Naive thymus-derived CD8-positive, alpha-beta T cell (primary cell): ENCODE data around the gene IGLON5. TPM values are rescaled to one million over a fixed set of nuclear protein-coding genes. Genes with fewer than 3 reads are reported as not detected.

Experiments
- ATAC-seq, 2 donors: fragments of 150-1000 bp; cut with Tn5 transposase in 1 of 2; sonication (Bioruptor Pico), chemical (Tn5 transposase) in 1 of 2; 1 replicate in 1 of 2; 2 replicates in 1 of 2; pipeline ENCODE4 v1.10.0; 2021; ENCODE audit warnings: mild to moderate bottlenecking in 2 of 2, moderate library complexity in 2 of 2
- POLR2A ChIA-PET: fragments of 350-600 bp; sonication (Branson Sonifier 250); formaldehyde crosslinking; loops from one replicate; lab custom pipeline; 2021; ENCODE audit warnings: antibody characterized with exemption; lab: Charles Lee
- DNase-seq, 10 donors: peaks; one replicate each; pipeline versions ENCODE4 v3.0.0 to v3.0.0-alpha.2; 2020 to 2022
- H3K27ac Mint-ChIP-seq, 10 donors: one replicate each; pipeline ENCODE4 v1.8.0; 2020 to 2022; ENCODE audit warnings: mild to moderate bottlenecking in 10 of 10, mixed read lengths in 10 of 10, moderate library complexity in 4 of 10, inconsistent platforms in 1 of 10
- H3K27me3 Mint-ChIP-seq, 5 donors: one replicate each; pipeline ENCODE4 v1.8.0; 2021 to 2022; ENCODE audit warnings: mixed read lengths in 5 of 5
- H3K36me3 Mint-ChIP-seq, 3 donors: one replicate each; pipeline ENCODE4 v1.8.0; 2020 to 2022; ENCODE audit warnings: mixed read lengths in 3 of 3, mild to moderate bottlenecking in 2 of 3, inconsistent platforms in 1 of 3
- H3K4me1 Mint-ChIP-seq, 4 donors: one replicate each; pipeline ENCODE4 v1.8.0; 2021 to 2022; ENCODE audit warnings: mixed read lengths in 4 of 4
- H3K4me3 Mint-ChIP-seq, 10 donors: one replicate each; pipeline ENCODE4 v1.8.0; 2020 to 2022; ENCODE audit warnings: mild to moderate bottlenecking in 10 of 10, mixed read lengths in 10 of 10, moderate library complexity in 6 of 10, inconsistent platforms in 1 of 10
- H3K9me3 Mint-ChIP-seq, 9 donors: one replicate each; pipeline ENCODE4 v1.8.0; 2020 to 2022; ENCODE audit warnings: mixed read lengths in 9 of 9, mild to moderate bottlenecking in 3 of 9, inconsistent platforms in 1 of 9, moderate library complexity in 1 of 9
- polyA plus RNA-seq, 3 donors: library from polyadenylated mRNA; unstranded; fragments of 300-500 nt; fragmentation: Illumina TruSeq; gene quantifications; one replicate each; pipeline ENCODE4 v1.2.3, GENCODE V29; 2021
- total RNA-seq, 8 experiments: library from RNA in 2 of 8; stranded (reverse) in 2 of 8; gene quantifications; one replicate each; pipeline ENCODE4 v1.2.3 and lab custom pipeline; 2021 to 2026

The IGLON5 gene
- total RNA-seq: not detected
- not detected for polyA plus RNA-seq
- total RNA-seq (lab: John Stamatoyannopoulos, UW): 0 reads per million in 6 experiments

- H3K27ac Mint-ChIP-seq: peak within 1 kb of the TSS in 1 of 10 donors; percentile 67
- peaks cover 0 to 36% (median 21%) of the 10 kb centered on the region in 9 donors for H3K9me3 Mint-ChIP-seq
- H3K27me3 Mint-ChIP-seq: peaks cover 46 to 76% (median 57%) of the 10 kb centered on the region in 5 donors
- POLR2A ChIA-PET: no interaction called here
- H3K4me1 Mint-ChIP-seq: peaks cover 2 to 10% (median 6%) of the 10 kb centered on the region in 4 donors
- peak within 1 kb of the TSS in 2 of 10 donors; percentile 6 to 34 for H3K4me3 Mint-ChIP-seq
- DNase-seq: no peak
- no peak for ATAC-seq
- peaks cover 9 to 35% (median 10%) of the 10 kb centered on the region in 3 donors for H3K36me3 Mint-ChIP-seq
These were observed at the start of gene IGLON5 for GRCh38 chr19:51311351-51312257. Gene IGLON5 (plus strand): TSS chr19:51311644. CDS start chr19:51311848, 204 bp downstream.

GRCh38 chr19:51263808-51264207 lies 47.6 kb upstream of the IGLON5 start:
- DNase-seq (no peak), ATAC-seq (no peak)
- Mint-ChIP-seq H3K9me3 (no peaks in the 10 kb centered on the region), H3K36me3 (no peaks in the 10 kb centered on the region), H3K4me3 (no peak overlapping the region), H3K27ac (no peak overlapping the region), H3K27me3 (peaks cover 12 to 42% (median 19%) of the 10 kb centered on the region in 5 donors), H3K4me1 (no peaks in the 10 kb centered on the region)
- POLR2A ChIA-PET: no interaction called here

GRCh38 chr19:51271067-51271466 lies 40.4 kb upstream of the IGLON5 start:
- POLR2A ChIA-PET: no interaction called here
- Mint-ChIP-seq H3K4me3 (no peak overlapping the region), H3K9me3 (no peaks in the 10 kb centered on the region), H3K27me3 (peaks cover 0 to 24% (median 17%) of the 10 kb centered on the region in 5 donors), H3K36me3 (no peaks in the 10 kb centered on the region), H3K4me1 (peaks cover 0 to 9% (median 3%) of the 10 kb centered on the region in 4 donors), H3K27ac (no peak overlapping the region)
- ATAC-seq: no peak
- no peak for DNase-seq

- H3K27me3 Mint-ChIP-seq: peaks cover 0 to 30% (median 17%) of the 10 kb centered on the region in 5 donors
- POLR2A ChIA-PET: no interaction called here
These were observed 39.1 kb upstream of the IGLON5 start for GRCh38 chr19:51272183-51272810.

GRCh38 chr19:51274049-51274770 lies 37.2 kb upstream of the IGLON5 start:
- H3K27ac Mint-ChIP-seq: peak overlapping the region in 1 of 10 donors; percentile 1
- no peaks in the 10 kb centered on the region for H3K36me3 Mint-ChIP-seq
- ATAC-seq (no peak), DNase-seq (no peak)
- POLR2A ChIA-PET: no interaction called here
- peaks cover 0 to 9% (median 4%) of the 10 kb centered on the region in 4 donors for H3K4me1 Mint-ChIP-seq
- no peak overlapping the region for H3K4me3 Mint-ChIP-seq
- peaks cover 7 to 43% (median 30%) of the 10 kb centered on the region in 5 donors for H3K27me3 Mint-ChIP-seq
- H3K9me3 Mint-ChIP-seq: no peaks in the 10 kb centered on the region

More at GRCh38 chr19:51272183-51272810, 39.1 kb upstream of the IGLON5 start:
- Mint-ChIP-seq H3K4me3 (peak overlapping the region in 1 of 10 donors; percentile 59), H3K36me3 (no peaks in the 10 kb centered on the region), H3K4me1 (peaks cover 0 to 9% (median 3%) of the 10 kb centered on the region in 4 donors), H3K27ac (peak overlapping the region in 1 of 10 donors; percentile 31), H3K9me3 (no peaks in the 10 kb centered on the region)
- DNase-seq (no peak), ATAC-seq (no peak)

GRCh38 chr19:51277112-51277511 lies 34.3 kb upstream of the IGLON5 start:
- ATAC-seq (no peak), DNase-seq (no peak)
- Mint-ChIP-seq H3K9me3 (peaks cover 0 to 18% (median 6%) of the 10 kb centered on the region in 9 donors), H3K27me3 (peaks cover 7 to 55% (median 25%) of the 10 kb centered on the region in 5 donors), H3K36me3 (peaks cover 0 to 5% (median 0%) of the 10 kb centered on the region in 3 donors), H3K4me1 (peaks cover 0 to 9% (median 3%) of the 10 kb centered on the region in 4 donors), H3K27ac (no peak overlapping the region), H3K4me3 (no peak overlapping the region)
- POLR2A ChIA-PET: no interaction called here

- POLR2A ChIA-PET: no interaction called here
- H3K36me3 Mint-ChIP-seq: peaks cover 0 to 18% (median 0%) of the 10 kb centered on the region in 3 donors
- H3K9me3 Mint-ChIP-seq: peaks cover 0 to 39% (median 10%) of the 10 kb centered on the region in 9 donors
- peaks cover 0 to 1% (median 0%) of the 10 kb centered on the region in 4 donors for H3K4me1 Mint-ChIP-seq
- no peak overlapping the region for H3K4me3 Mint-ChIP-seq
- no peak overlapping the region for H3K27ac Mint-ChIP-seq
- no peak for ATAC-seq
- peaks cover 17 to 49% (median 38%) of the 10 kb centered on the region in 5 donors for H3K27me3 Mint-ChIP-seq
- DNase-seq: no peak
These were observed 29.1 kb upstream of the IGLON5 start for GRCh38 chr19:51282335-51282734.

- H3K27ac Mint-ChIP-seq: no peak overlapping the region
- POLR2A ChIA-PET: no interaction called here
- no peak overlapping the region for H3K4me3 Mint-ChIP-seq
- H3K27me3 Mint-ChIP-seq: peaks cover 11 to 28% (median 25%) of the 10 kb centered on the region in 5 donors
- H3K9me3 Mint-ChIP-seq: peaks cover 0 to 29% (median 3%) of the 10 kb centered on the region in 9 donors
- ATAC-seq (no peak), DNase-seq (no peak)
- no peaks in the 10 kb centered on the region for H3K4me1 Mint-ChIP-seq
- H3K36me3 Mint-ChIP-seq: peaks cover 0 to 17% (median 0%) of the 10 kb centered on the region in 3 donors
These were observed 25.8 kb upstream of the IGLON5 start for GRCh38 chr19:51285682-51286081.

GRCh38 chr19:51289635-51290034 lies 21.8 kb upstream of the IGLON5 start:
- POLR2A ChIA-PET: no interaction called here
- H3K36me3 Mint-ChIP-seq: peaks cover 0 to 4% (median 0%) of the 10 kb centered on the region in 3 donors
- H3K9me3 Mint-ChIP-seq: no peaks in the 10 kb centered on the region
- H3K4me1 Mint-ChIP-seq: no peaks in the 10 kb centered on the region
- ATAC-seq: no peak
- DNase-seq: no peak
- H3K4me3 Mint-ChIP-seq: no peak overlapping the region
- no peak overlapping the region for H3K27ac Mint-ChIP-seq
- H3K27me3 Mint-ChIP-seq: peaks cover 6 to 24% (median 21%) of the 10 kb centered on the region in 5 donors

- Mint-ChIP-seq H3K4me3 (no peak overlapping the region), H3K27me3 (peaks cover 4 to 48% (median 24%) of the 10 kb centered on the region in 5 donors), H3K27ac (no peak overlapping the region), H3K9me3 (no peaks in the 10 kb centered on the region), H3K4me1 (no peaks in the 10 kb centered on the region), H3K36me3 (peaks cover 0 to 4% (median 0%) of the 10 kb centered on the region in 3 donors)
- DNase-seq (no peak), ATAC-seq (no peak)
- POLR2A ChIA-PET: interaction anchor here (0.5 kb wide), 1 partner anchor 563 kb away, joined by 3 read pairs; no protein-coding TSS in a partner anchor
These were observed 18.5 kb upstream of the IGLON5 start for GRCh38 chr19:51292971-51293370.

GRCh38 chr19:51293571-51294210 lies 17.8 kb upstream of the IGLON5 start:
- Mint-ChIP-seq H3K9me3 (no peaks in the 10 kb centered on the region), H3K27ac (no peak overlapping the region), H3K36me3 (peaks cover 0 to 4% (median 0%) of the 10 kb centered on the region in 3 donors), H3K4me3 (no peak overlapping the region), H3K4me1 (no peaks in the 10 kb centered on the region), H3K27me3 (peaks cover 4 to 48% (median 24%) of the 10 kb centered on the region in 5 donors)
- no peak for ATAC-seq
- no peak for DNase-seq
- POLR2A ChIA-PET: no interaction called here
